Hematopoietic multipotent progenitor cell treated with erythropoietin and hydrocortisone succinate and interleukin-3 and kit ligand, for 4 days (in vitro differentiated cells): ENCODE results near the gene LRRC51.
A peak's percentile ranks its signal among the peaks of the same experiment; 100 is the strongest.
"Not testable (repeated sequence)": the region's sequence is repeated elsewhere in the genome, so short reads cannot be mapped to it uniquely, and the experiment has no call there.

ENCODE experiments used
- DNase-seq: peaks from one replicate; pipeline ENCODE4 v3.0.0-alpha.2; 2015

The LRRC51 gene

DNA sequence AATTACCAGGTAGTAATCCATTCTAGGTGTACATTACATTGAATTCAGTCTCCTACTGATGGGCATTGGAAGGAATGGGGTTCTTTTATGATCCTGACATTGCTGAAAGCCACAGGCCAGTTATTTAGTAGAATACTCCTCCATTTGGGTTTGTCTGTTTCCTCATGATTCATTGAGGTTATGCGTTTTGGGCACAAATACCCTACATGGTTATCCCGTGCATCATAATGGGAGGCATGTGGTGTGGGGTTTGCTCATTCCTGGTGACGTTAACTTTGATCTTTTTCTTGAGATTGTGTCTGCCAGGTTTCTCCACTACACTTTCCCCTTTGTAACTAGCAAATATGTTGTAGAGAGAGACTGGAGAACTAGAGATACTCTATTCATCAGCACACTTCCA, 60.4 kb downstream of the LRRC51 start:
- DNase-seq: peak; percentile 22

DNA sequence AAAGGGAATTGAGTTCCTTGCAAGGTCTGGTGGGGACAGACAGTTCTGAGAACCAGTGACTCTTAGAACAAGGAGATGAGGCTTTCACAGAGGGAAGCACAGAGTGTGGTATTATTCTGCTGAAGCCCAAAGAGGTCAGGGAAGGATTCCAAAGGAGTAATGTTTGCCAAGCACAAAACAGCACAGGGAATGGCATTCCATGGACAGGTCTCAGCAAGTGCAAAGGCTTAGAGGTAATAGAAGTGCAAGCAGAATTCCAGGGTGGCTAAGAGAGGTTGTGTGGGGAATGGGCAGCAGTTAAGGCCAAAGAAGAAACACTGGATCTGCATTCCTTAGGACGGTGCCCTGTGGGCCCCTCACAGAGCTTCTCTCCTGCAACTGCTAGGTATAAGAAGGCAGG, 61.4 kb downstream of the LRRC51 start:
- DNase-seq: not testable (repeated sequence)

GRCh38 chr11:72142543-72142942, 61.9 kb downstream of the LRRC51 start:
- DNase-seq: not testable (repeated sequence)

DNA sequence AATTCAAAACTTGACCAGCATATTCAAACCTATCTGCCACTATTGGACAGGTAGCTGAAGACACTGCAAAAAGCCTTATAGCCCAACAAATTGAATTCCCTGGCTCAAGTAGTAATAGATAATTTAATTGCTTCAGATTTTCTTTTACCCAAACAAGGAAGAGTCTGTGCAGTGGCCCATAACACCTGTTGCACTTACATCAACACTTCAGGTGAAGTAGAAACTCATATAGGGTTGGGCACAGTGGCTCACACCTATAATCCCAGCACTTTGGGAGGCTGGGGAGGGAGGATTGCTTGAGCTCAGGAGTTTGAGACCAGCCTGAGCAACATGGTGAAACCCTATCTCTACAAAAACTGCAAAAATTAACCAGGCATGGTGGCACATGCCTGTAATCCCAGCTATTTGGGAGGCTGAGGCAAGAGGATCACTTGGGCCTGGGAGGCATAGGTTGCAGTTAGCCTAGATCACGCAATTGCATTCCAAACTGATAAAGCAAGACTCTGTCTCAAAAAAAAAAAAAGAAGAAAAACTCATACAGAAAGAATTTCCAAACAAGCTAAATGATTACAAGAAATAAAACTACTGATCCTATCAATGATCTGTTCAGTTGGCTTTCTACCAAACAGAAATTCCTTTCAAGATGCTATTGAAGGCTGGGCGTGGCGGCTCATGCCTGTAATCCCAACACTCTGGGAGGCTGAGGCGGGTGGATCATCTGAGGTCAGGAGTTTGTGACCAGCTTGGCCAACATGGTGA, 64.3 kb downstream of the LRRC51 start:
- DNase-seq: no peak
